SK-N-MC (cell line): ENCODE data around the gene GINM1.

Source experiments
- EZH2 ChIP-seq: fragments of 200-600 bp; sonication (generic); IDR thresholded peaks from one replicate; pipeline ENCODE4 v1.6.1; 2017; ENCODE audit warnings: antibody characterized with exemption
- POLR2AphosphoS5 ChIP-seq: IDR thresholded peaks from 2 replicates; pipeline ENCODE4 v1.6.1; 2012; ENCODE audit warnings: mild to moderate bottlenecking, low read depth, low read length, borderline replicate concordance

DNA sequence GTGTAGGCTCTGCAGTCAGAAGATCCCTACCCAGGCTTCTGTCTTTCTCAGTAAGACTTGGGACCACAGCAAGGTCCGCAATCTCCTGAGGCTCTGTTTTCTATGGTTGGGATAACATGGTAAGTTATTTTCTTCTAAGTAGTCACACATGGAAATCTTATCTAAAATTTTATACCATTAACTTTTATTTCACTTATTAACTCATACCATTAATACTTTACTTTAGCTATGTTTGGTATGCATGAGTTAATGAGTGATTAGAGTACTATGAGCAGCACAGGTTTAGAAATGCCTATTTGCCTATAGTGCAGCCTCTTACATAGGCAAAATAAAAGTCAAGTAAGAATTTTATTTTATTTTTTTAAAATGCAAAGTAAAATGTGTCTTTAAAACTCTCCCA, 27.2 kb downstream of the GINM1 start:
- no peak for TF ChIP-seq EZH2
- no peak for TF ChIP-seq POLR2AphosphoS5
